Measurements from ENCODE around the gene ARMCX1. TPM values are rescaled to one million over a fixed set of nuclear protein-coding genes. Genes with fewer than 3 reads are reported as not detected.
"Not testable (repeated sequence)": the region's sequence is repeated elsewhere in the genome, so short reads cannot be mapped to it uniquely, and the experiment has no call there.

ARMCX1 gene
- not detected in 2 replicates for total RNA-seq (2013; cell fraction: nucleolus; rRNA removed)
- total RNA-seq (2014; rRNA removed) (not detected in 2 replicates), total RNA-seq (2014; rRNA removed; fragmentation: Illumina TruSeq; extraction: Trizol) (not detected in 2 replicates), total RNA-seq (2021) (0.08 TPM in 1 of 2 replicates, not detected in the other), polyA plus RNA-seq (2011; rRNA removed) (0.04 TPM in 1 of 2 replicates, not detected in the other), polyA plus RNA-seq (2014; fragmentation: Illumina TruSeq; extraction: Trizol) (not detected in 2 replicates), polyA plus RNA-seq (2014; fragmentation: Nextera tagmentation; extraction: Ambion mirVana) (under 1 TPM in 1 of 2 experiments, not detected in 1; 0.02 TPM), polyA plus RNA-seq (2014; rRNA removed) (not detected in 2 replicates), polyA plus RNA-seq (2016; fragmentation: Nextera tagmentation; extraction: Ambion mirVana) (under 1 TPM; 0.05 to 0.07 TPM), polyA minus RNA-seq (2011; rRNA and poly(A)+ RNA removed) (not detected in 2 replicates), Bru-seq, nascent RNA (not detected), BruChase-seq, experiment 1, labeled RNA remaining after a 6-hour chase (percentile 14 among the genes with signal in this experiment), BruChase-seq, experiment 2, labeled RNA remaining after a 2-hour chase (not detected)
- not detected for polyA plus RNA-seq (2011; ENCODE audit: low read depth)
- polyA plus RNA-seq (2011; cell fraction: cytosol; rRNA removed): not detected in 2 replicates
- polyA plus RNA-seq (2011; cell fraction: nucleus; rRNA removed): not detected in 2 replicates
- polyA plus RNA-seq (2012): 0.09 and 0.55 TPM in 2 replicates
- polyA minus RNA-seq (2011; cell fraction: cytosol; rRNA and poly(A)+ RNA removed): not detected in 2 replicates
- polyA minus RNA-seq (2011; cell fraction: nucleus; rRNA and poly(A)+ RNA removed): not detected in 2 replicates
- long read RNA-seq, experiment 1: 0 reads
- long read RNA-seq, experiment 2: 0 reads

DNA sequence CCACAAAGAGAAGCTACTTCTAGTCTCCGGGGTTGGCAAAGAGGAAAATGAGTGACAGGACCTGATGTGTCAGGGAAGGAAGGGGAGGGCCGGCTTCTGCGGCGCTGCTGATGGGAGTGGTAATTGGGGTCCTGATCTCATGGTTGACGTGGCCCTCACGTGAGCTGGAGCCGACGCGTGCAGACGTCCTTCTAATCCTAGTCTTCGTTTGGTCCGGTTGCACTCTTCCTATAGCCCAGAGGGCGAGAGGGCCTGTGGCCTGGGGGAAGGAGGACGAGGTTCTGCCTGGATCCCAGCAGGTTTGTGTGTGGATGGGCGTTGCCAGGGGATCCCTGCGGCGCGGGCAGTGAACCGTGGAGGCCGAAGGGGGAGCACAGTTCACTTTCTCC, at the start of gene ARMCX1:
TSS of gene ARMCX1 (plus strand) at position 186 of the 389 bp plus-strand sequence. CDS start 2,384 bp downstream, outside the sequence.
- no TSS peak for BruUV-seq (replicated peaks)

DNA sequence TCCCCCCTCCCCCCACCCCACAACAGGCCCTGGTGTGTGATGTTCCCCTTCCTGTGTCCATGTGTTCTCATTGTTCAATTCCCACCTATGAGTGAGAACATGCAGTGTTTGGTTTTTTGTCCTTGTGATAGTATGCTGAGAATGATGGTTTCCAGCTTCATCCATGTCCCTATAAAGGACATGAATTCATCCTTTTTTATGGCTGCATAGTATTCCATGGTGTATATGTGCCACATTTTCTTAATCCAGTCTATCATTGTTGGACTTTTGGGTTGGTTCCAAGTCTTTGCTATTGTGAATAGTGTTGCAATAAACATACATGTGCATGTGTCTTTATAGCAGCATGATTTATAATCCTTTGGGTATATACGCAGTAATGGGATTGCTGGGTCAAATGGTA, 47.4 kb upstream of the ARMCX1 start:
- WGBS (ENCODE audit: insufficient coverage, insufficient replicate concordance, low lambda C conversion rate, missing lambda C conversion rate): 33% methylated on average over 1 of the region's 1 CpG
- DNase-seq (ENCODE audit: low read depth, low spot score); H3K4me2 ChIP-seq (ENCODE audit: control insufficient read depth, insufficient read depth); H3K27me3 ChIP-seq (replicated peaks in 1 of 2; ENCODE audit: control insufficient read depth in 2 of 2, insufficient read depth in 2 of 2, low read length in 1 of 2); CTCF ChIA-PET; H3K4me1 ChIP-seq (ENCODE audit: control insufficient read depth, insufficient read depth, low read length); POLR2A ChIA-PET; H4K20me1 ChIP-seq (ENCODE audit: control insufficient read depth, insufficient read depth); H3K79me2 ChIP-seq (ENCODE audit: control insufficient read depth, insufficient read depth, low read length); H3K36me3 ChIP-seq (ENCODE audit: control insufficient read depth in 2 of 2, insufficient read depth in 2 of 2, low read length in 1 of 2); intact Hi-C loops (cut with micrococcal nuclease; ENCODE audit: unreplicated experiment); SMC1A ChIA-PET (ENCODE audit: uncharacterized antibody, unreplicated experiment); H3K27ac ChIP-seq (ENCODE audit: control insufficient read depth, insufficient read depth); RAD21 ChIA-PET (ENCODE audit: unreplicated experiment); H3K4me3 ChIP-seq; H2AFZ ChIP-seq (ENCODE audit: control insufficient read depth, low read depth, low read length); FAIRE-seq; H3K9ac ChIP-seq (ENCODE audit: control insufficient read depth, insufficient read depth, low read length); in situ Hi-C loops (cut with MboI); ATAC-seq; H3K9me3 ChIP-seq (replicated peaks; ENCODE audit: control insufficient read depth, insufficient read depth, low read length); BruUV-seq (replicated peaks): not testable (repeated sequence)

More for the DNA sequence above, at the start of gene ARMCX1:
- Histone ChIP-seq H3K4me1 (ENCODE audit: control insufficient read depth, insufficient read depth, low read length) (no peaks in the 10 kb centered on the region), H4K20me1 (ENCODE audit: control insufficient read depth, insufficient read depth) (no peaks in the 10 kb centered on the region), H3K36me3 (ENCODE audit: control insufficient read depth in 2 of 2, insufficient read depth in 2 of 2, low read length in 1 of 2) (no peaks in the 10 kb centered on the region), H3K79me2 (ENCODE audit: control insufficient read depth, insufficient read depth, low read length) (no peaks in the 10 kb centered on the region), H3K4me2 (ENCODE audit: control insufficient read depth, insufficient read depth) (no peak within 1 kb of the TSS), H3K9me3 (replicated peaks; ENCODE audit: control insufficient read depth, insufficient read depth, low read length) (no peaks in the 10 kb centered on the region), H3K4me3 (no peak within 1 kb of the TSS), H3K27me3 (replicated peaks in 1 of 2; ENCODE audit: control insufficient read depth in 2 of 2, insufficient read depth in 2 of 2, low read length in 1 of 2) (no peaks in the 10 kb centered on the region), H3K9ac (ENCODE audit: control insufficient read depth, insufficient read depth, low read length) (no peak within 1 kb of the TSS), H2AFZ (ENCODE audit: control insufficient read depth, low read depth, low read length) (no peak within 1 kb of the TSS), H3K27ac (ENCODE audit: control insufficient read depth, insufficient read depth) (no peak within 1 kb of the TSS)
- TF ChIP-seq BHLHE40 (IDR thresholded peaks at IDR 0.05; ENCODE audit: borderline replicate concordance in 1 of 2, low read depth in 2 of 2, low read length in 1 of 2) (0 out of 4 replicates have a peak, but pooled peaks of 1 of the 2 experiments have one; percentile 19), JUNB (IDR thresholded peaks at IDR 0.05) (no peak)
- ChIA-PET CTCF (no interaction called here), RAD21 (ENCODE audit: unreplicated experiment) (no interaction called here), POLR2A (no interaction called here), SMC1A (ENCODE audit: uncharacterized antibody, unreplicated experiment) (no interaction called here)
- DNase-seq (ENCODE audit: low read depth, low spot score): no peak
- FAIRE-seq: no peak
- 33% methylated on average over 20 of the region's 20 CpGs for WGBS (ENCODE audit: insufficient coverage, insufficient replicate concordance, low lambda C conversion rate, missing lambda C conversion rate)
- ATAC-seq: no peak
- in situ Hi-C loops (cut with MboI): no loop called here
- intact Hi-C loops (cut with micrococcal nuclease; ENCODE audit: unreplicated experiment): no loop called here

Measured in GM12878 (cell line).